GM12892 (cell line): ENCODE results near the gene CCDC92B.

Source experiments
- POLR2A ChIP-seq: IDR thresholded peaks from 2 replicates; pipeline ENCODE4 v1.6.1; 2011; ENCODE audit warnings: low read depth, low read length, control low read depth
- POLR2AphosphoS5 ChIP-seq: IDR thresholded peaks from 2 replicates; pipeline ENCODE4 v1.6.1; 2011; ENCODE audit warnings: low read depth, low read length, control low read depth

DNA sequence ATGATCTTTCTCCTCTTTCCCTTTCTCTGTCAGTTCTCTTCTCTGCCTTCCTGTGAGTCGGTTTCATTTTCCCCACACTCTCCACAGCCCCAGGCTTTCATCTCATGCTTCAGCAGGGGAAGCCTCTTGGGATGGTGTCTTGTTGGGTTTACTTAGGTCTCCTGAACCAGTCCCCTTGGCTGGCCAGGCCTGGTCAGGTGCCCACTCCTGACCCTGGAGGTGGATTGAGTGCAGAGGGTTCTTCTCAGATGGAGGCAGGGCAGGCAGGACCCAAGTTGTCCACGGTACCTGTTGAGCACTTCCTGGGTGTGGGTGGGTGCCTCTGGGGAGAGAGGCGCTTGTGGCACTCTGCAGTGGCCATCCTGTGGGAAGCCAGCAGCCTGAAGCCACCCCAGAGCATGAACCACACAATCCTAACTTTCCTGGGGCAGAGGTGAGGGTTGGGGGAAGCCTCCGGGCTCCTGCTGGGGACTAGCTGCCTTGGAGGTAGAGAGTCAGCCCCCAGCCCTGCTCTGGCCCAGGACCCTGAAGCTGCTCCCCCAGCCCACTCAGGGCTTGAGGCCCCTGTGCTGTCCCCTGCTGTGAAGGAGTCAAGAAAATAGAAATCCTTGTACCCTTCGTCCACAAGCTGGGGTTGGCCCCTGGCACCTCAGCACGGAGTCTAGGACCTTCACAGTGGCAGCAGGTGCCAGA lies 44.8 kb upstream of the CCDC92B start:
- TF ChIP-seq POLR2A (no peak), POLR2AphosphoS5 (no peak)
